Left lung (tissue), 10 donors: ENCODE data around the gene ZIC5. TPM values are rescaled to one million over a fixed set of nuclear protein-coding genes. Genes with fewer than 3 reads are reported as not detected.
A peak's percentile ranks its signal among the peaks of the same experiment; 100 is the strongest.

ENCODE experiments used
- ATAC-seq: fragments of 200-7000 bp; cut with Tn5 transposase; one replicate; pipeline ENCODE4 v1.9.1; 2020; ENCODE audit warnings: moderate library complexity
- DNase-seq, 4 donors: peaks; one replicate each; pipeline ENCODE4 v3.0.0-alpha.2; 2013 to 2020
- H3K27ac ChIP-seq, 2 donors: fragments of 200-600 bp; sonication (generic) in 1 of 2; one replicate each; pipeline versions ENCODE4 v1.5.0 to v1.8.0; 2020 to 2021
- H3K27me3 ChIP-seq, 2 donors: fragments of 200-600 bp; sonication (generic) in 1 of 2; one replicate each; pipeline versions ENCODE4 v1.5.0 to v1.8.0; 2020 to 2021
- H3K36me3 ChIP-seq, 2 donors: fragments of 200-600 bp; sonication (generic) in 1 of 2; one replicate each; pipeline versions ENCODE4 v1.5.0 to v1.8.0; 2020 to 2021
- H3K4me1 ChIP-seq, 2 donors: fragments of 200-600 bp; one replicate each; pipeline ENCODE4 v1.8.0; 2021
- H3K4me3 ChIP-seq, 2 donors: fragments of 200-600 bp; sonication (generic) in 1 of 2; one replicate each; pipeline versions ENCODE4 v1.5.0 to v1.8.0; 2020 to 2021; ENCODE audit warnings: mild to moderate bottlenecking in 1 of 2
- H3K9me3 ChIP-seq, 2 donors: fragments of 200-600 bp; sonication (generic) in 1 of 2; one replicate each; pipeline versions ENCODE4 v1.5.0 to v1.8.0; 2020 to 2021
- CTCF ChIP-seq, 2 donors: fragments of 200-600 bp; sonication (generic) in 1 of 2; IDR thresholded peaks; one replicate each; pipeline versions ENCODE4 v1.5.0 to v1.8.0; 2021; ENCODE audit warnings: antibody characterized with exemption in 2 of 2
- intact Hi-C, 2 donors: fragments of 100-400 bp; cut with DNase I; formaldehyde crosslinking; loops; one replicate each; pipeline versions ENCODE4 v1.11.2 to v1.14.2; 2022
- polyA plus RNA-seq, 6 donors: library from polyadenylated mRNA; unstranded; fragments of 120-200 nt; gene quantifications; one replicate each; pipeline ENCODE4 v1.2.1, GENCODE V29; 2013; ENCODE audit not compliant: insufficient read length in 6 of 6
- total RNA-seq, 2 donors: library from RNA; stranded (reverse); fragmentation: NEBNext Ultra II Directional; extraction: Animal tissue kit (Norgen Biotek cat#: 25700); gene quantifications; one replicate each; pipeline ENCODE4 v1.2.1, GENCODE V29; 2021
- donor health status: DM: no; HTN: yes; CAD: no.
- donor health status: DM: no; HTN: no; CAD: no.

The ZIC5 gene
- total and polyA plus RNA-seq, 8 donors: not detected

GRCh38 chr13:99970651-99971575, 654 bp downstream of the ZIC5 start:
- peak in 1 of 4 donors; percentile 64 for DNase-seq
- no peak for TF ChIP-seq CTCF (IDR thresholded peaks at IDR 0.05)
- Histone ChIP-seq H3K9me3 (no peaks in the 10 kb centered on the region), H3K4me1 (peaks cover 10 to 35% of the 10 kb centered on the region in 2 donors), H3K36me3 (no peaks in the 10 kb centered on the region), H3K27ac (no peak overlapping the region), H3K27me3 (peaks cover 94 to 98% of the 10 kb centered on the region in 2 donors), H3K4me3 (no peak overlapping the region)
- ATAC-seq: no peak
- intact Hi-C loops: no loop called here

- ATAC-seq (no peak), DNase-seq (peak in 1 of 4 donors; percentile 66)
- H3K36me3 ChIP-seq: no peaks in the 10 kb centered on the region
- peaks cover 94 to 98% of the 10 kb centered on the region in 2 donors for H3K27me3 ChIP-seq
- intact Hi-C loops: no loop called here
- H3K27ac ChIP-seq: no peak overlapping the region
- TF ChIP-seq CTCF (IDR thresholded peaks at IDR 0.05): no peak
- no peaks in the 10 kb centered on the region for H3K9me3 ChIP-seq
- peaks cover 10 to 35% of the 10 kb centered on the region in 2 donors for H3K4me1 ChIP-seq
- no peak overlapping the region for H3K4me3 ChIP-seq
Measured at GRCh38 chr13:99969919-99970650, 1.5 kb downstream of the ZIC5 start.

GRCh38 chr13:99969453-99969918, 2.1 kb downstream of the ZIC5 start:
- no peak overlapping the region for H3K27ac ChIP-seq
- H3K4me3 ChIP-seq: no peak overlapping the region
- no peaks in the 10 kb centered on the region for H3K9me3 ChIP-seq
- peaks cover 94 to 98% of the 10 kb centered on the region in 2 donors for H3K27me3 ChIP-seq
- ATAC-seq (no peak), DNase-seq (peak in 1 of 4 donors; percentile 55)
- intact Hi-C loops: no loop called here
- no peak for TF ChIP-seq CTCF (IDR thresholded peaks at IDR 0.05)
- peaks cover 10 to 35% of the 10 kb centered on the region in 2 donors for H3K4me1 ChIP-seq
- H3K36me3 ChIP-seq: no peaks in the 10 kb centered on the region

GRCh38 chr13:99968521-99969452, 2.8 kb downstream of the ZIC5 start:
- intact Hi-C loops: no loop called here
- DNase-seq (peak in 1 of 4 donors; percentile 61), ATAC-seq (peak; percentile 65)
- Histone ChIP-seq H3K9me3 (no peaks in the 10 kb centered on the region), H3K27me3 (peaks cover 94 to 98% of the 10 kb centered on the region in 2 donors), H3K4me1 (peaks cover 10 to 35% of the 10 kb centered on the region in 2 donors), H3K27ac (no peak overlapping the region), H3K36me3 (no peaks in the 10 kb centered on the region), H3K4me3 (no peak overlapping the region)
- TF ChIP-seq CTCF (IDR thresholded peaks at IDR 0.05): no peak
